Activated T-helper 1 cell treated with Interleukin-2 at 50 U/mL for 16 hours (primary cell): ENCODE results near the gene TANC1.

ENCODE experiments used
- DNase-seq: peaks from one replicate; pipeline ENCODE4 v3.0.0-alpha.2; 2020; ENCODE audit warnings: low read depth

TANC1 gene

DNA sequence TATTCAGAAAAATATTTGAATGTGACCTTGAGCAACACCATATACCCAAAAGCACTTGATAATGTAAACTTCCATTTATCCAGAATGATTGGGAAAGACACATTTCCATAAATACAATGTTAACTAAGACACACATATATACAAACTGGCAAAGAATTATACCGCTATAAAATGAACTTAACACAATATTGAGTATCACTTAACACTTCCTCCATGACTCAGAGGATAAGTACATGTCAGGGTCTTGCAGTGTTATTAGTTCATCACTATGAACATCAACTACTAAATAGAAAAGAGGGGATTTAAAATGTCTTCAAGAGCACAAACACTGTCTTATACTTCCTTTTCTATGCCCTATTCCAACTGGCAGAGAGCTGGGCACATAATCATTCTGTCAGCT, 299.5 kb downstream of the TANC1 start:
- DNase-seq, result no peak

DNA sequence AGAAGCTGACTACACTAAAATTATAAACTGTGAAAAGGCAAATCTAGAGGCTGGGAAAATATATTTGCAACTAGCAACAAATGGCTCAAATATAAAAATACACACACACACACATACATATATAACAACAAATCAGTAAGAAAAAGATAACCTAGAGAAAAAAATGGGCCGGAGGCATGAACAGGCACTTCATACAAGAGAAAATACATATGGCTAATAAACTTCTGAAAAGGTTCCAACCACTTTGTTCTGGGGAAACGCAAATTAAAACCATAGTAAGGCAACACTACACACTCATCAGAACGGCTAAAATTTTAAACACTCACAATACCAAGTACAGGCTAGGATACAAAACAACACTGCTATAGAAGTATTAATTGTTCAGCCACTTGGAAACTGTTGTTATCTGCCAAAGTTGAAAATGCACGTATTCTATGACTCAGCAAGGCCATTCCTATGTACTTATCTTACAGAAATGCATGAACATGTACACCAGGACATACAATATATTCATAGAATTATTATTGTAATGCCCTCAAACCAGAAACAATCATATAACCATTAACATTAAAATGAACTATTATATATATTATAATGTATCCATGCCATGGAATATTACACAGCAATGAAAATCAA, 302.4 kb downstream of the TANC1 start:
- DNase-seq, result no peak

DNA sequence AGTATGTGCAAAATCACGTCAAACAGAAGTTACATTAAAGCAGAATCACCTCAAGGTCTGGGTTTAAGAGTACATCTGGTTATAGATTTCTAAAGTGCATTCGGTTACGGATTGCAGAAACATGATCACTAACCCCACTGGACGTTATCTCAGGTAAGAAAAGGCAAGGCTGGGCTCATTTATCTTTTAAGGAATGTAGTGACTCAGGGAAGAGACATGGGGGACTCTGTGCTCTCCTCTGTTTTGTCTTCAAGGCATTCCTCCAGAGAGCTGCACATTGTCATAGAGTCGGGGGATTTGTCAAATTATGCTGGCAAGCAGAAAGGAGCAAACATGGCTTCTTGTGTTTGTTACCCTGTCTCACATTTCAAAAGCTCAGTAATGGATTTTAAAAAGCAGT, 303.7 kb downstream of the TANC1 start:
- DNase-seq, result no peak

DNA sequence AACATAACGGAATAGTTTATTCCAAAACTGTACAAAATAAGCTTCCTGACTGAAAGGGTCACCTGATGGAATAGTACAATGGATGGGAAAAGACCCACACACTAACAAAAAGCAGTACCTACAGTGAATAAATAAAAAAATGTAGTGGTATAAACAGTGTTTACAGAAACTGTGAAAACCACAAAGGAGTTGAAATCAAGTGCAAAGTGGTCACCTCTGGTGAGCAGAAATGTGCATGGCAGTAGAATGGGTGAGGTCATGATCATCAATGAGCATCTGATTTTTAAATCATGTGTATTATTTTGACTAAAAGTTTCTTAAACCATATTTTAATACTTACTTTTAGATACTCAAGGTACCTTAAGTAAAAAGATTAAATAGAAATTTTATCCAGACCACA, 306.7 kb downstream of the TANC1 start:
- no peak for DNase-seq

DNA sequence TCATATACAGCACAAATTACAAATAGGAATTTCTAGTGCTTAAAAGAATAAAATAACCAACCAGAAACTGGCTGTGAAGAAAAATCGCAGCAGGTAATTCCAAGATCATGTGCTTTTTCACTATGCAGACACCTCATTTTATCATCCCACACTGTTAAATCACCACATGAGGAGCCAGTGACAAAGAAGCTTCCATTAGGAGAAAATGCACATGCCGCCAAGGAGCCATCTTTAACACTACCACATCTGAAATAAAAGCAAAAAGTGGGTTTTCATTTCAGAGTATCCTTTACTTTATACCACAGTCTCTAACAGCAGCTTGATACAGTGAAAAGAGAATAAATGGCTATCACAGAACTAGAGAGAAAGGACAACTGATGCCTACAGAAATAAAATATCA, 311.3 kb downstream of the TANC1 start:
- DNase-seq, result no peak

DNA sequence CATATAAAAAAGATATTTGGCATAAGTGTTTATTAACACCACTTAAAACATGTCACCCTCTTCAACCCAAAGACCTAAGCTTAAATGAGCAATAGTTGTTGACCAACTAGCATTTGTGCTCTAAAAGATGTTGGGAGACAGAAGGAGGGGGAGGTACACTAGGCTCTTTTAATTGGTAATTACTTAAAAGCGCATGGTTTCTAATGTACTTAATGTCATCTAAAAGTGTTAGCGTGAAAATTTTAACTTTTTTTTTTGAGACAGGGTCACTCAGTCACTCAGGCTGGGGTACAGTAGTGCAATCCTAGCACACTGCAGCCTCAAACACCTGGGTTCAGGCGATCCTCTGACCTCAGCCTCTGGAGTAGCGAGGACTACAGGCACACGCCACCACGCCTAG, 312.6 kb downstream of the TANC1 start:
- DNase-seq, result no peak
